GM12891 (cell line): Measurements from ENCODE around the gene LBX2.
"Not testable (repeated sequence)": the region's sequence is repeated elsewhere in the genome, so short reads cannot be mapped to it uniquely, and the experiment has no call there.

Experiments used
- DNase-seq: peaks from one replicate; pipeline ENCODE4 v3.0.0; 2011; ENCODE audit warnings: low spot score; ENCODE audit not compliant: insufficient read length
- FAIRE-seq: peaks from 2 replicates; lab custom pipeline; 2011; peaks lifted over from hg19 to GRCh38; lab: Jason Lieb, UNC
- PAX5 ChIP-seq: IDR thresholded peaks from 2 replicates; pipeline ENCODE4 v1.6.1; 2011; ENCODE audit warnings: low read length, moderate library complexity, mild to moderate bottlenecking; ENCODE audit not compliant: insufficient read depth, severe bottlenecking
- POLR2A ChIP-seq: IDR thresholded peaks from 2 replicates; pipeline ENCODE4 v1.6.1; 2011; ENCODE audit warnings: low read depth, low read length, control low read depth
- POLR2AphosphoS5 ChIP-seq: IDR thresholded peaks from 2 replicates; pipeline ENCODE4 v1.6.1; 2011; ENCODE audit warnings: low read depth, low read length, control low read depth
- POU2F2 ChIP-seq: IDR thresholded peaks from 2 replicates; pipeline ENCODE4 v1.6.1; 2011; ENCODE audit warnings: low read depth, mild to moderate bottlenecking, control low read depth, low read length, moderate library complexity
- SPI1 ChIP-seq: IDR thresholded peaks from 2 replicates; pipeline ENCODE4 v1.6.1; 2011; ENCODE audit warnings: low read depth, low read length, control low read depth
- TAF1 ChIP-seq: IDR thresholded peaks from 2 replicates; pipeline ENCODE4 v1.6.1; 2011; ENCODE audit warnings: low read depth, low read length, control low read depth

Gene LBX2

GRCh38 chr2:74497777-74498499 lies 1.5 kb downstream of the LBX2 start:
- FAIRE-seq (peak; percentile 38), DNase-seq (no peak)
- TF ChIP-seq POLR2AphosphoS5 = no peak

GRCh38 chr2:74496997-74497776 lies 2.2 kb downstream of the LBX2 start:
- FAIRE-seq = peak; percentile 13
- no peak for DNase-seq
- no peak for TF ChIP-seq POLR2AphosphoS5
- no peak for TF ChIP-seq SPI1
- no peak for TF ChIP-seq POLR2A
- TF ChIP-seq PAX5 = no peak
- no peak for TF ChIP-seq TAF1
- TF ChIP-seq POU2F2 = no peak

DNA sequence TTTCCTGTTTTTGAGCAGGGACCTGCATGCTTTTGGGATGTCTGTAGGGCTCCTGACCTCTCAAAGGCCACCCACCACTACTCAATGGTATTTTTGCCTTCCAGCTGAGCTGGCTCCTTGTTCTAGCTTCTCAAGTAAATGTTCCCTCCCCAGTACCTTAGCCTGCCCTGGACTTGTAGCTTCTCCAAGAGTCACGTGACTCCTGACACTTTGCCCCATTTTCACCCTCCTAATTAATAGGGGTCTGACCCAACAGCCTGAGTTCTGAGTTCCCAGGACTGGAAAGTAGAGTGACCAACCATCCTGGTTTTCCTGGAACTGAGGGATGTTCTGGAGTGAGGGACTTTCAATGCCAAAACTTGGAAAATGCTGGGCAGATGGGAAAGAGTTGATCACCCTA lies 4.0 kb downstream of the LBX2 start:
- TF ChIP-seq POLR2A (no peak), POLR2AphosphoS5 (no peak), SPI1 (no peak), TAF1 (no peak), POU2F2 (no peak), PAX5 (no peak)
- FAIRE-seq (no peak), DNase-seq (no peak)

- FAIRE-seq = no peak
- TF ChIP-seq TAF1 = no peak
- no peak for TF ChIP-seq POU2F2
- no peak for TF ChIP-seq PAX5
- TF ChIP-seq POLR2AphosphoS5 = no peak
- no peak for TF ChIP-seq POLR2A
- TF ChIP-seq SPI1 = no peak
- DNase-seq = no peak
Observed at GRCh38 chr2:74493546-74493945, 5.9 kb downstream of the LBX2 start.

DNA sequence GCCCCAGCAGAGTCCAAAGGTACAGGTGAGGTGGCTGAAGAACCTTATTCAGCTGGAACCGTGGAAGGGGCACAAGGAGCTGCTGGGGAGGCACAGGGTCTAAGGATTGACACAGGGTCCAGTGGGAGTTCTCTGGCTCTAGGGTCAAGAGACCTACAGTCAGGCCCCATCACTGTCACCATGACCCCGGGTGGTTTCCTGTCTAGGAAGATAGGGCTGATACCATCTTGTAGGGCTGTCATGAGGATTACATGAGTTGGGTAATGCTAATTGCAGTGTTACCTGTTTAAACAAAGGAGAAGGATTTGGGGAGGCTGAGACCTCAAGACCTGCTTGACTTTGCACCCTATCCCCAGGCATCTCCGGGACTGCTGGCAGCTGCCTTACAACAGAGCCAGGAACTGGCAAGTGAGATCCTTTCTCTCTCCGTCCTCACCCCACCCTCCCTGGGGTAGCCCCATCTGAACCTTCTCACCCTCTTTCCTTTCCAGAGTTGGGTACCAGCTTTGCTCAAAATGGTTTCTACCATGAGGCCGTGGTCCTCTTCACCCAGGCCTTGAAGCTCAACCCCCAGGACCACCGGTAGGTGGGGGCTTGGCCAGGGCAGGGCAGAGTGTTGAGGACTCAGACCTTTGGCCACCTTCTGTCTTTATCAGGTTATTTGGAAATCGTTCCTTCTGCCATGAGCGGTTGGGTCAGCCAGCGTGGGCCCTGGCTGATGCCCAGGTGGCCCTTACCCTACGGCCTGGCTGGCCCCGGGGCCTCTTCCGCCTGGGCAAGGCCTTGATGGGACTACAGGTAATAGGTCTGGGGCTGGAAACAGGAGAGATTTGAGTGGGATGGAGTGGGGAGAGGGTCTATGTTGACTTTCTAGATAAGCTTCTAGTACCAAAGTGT lies 7.5 kb downstream of the LBX2 start:
- no peak for DNase-seq
- FAIRE-seq = no peak
- TF ChIP-seq POU2F2 (no peak), TAF1 (no peak), SPI1 (no peak), POLR2AphosphoS5 (no peak), PAX5 (no peak), POLR2A (no peak)

GRCh38 chr2:74489906-74490305 lies 9.5 kb downstream of the LBX2 start:
- no peak for DNase-seq
- FAIRE-seq = no peak
- TF ChIP-seq POLR2AphosphoS5 (no peak), TAF1 (no peak), SPI1 (no peak), PAX5 (no peak), POLR2A (no peak), POU2F2 (no peak)

GRCh38 chr2:74488643-74489481 lies 10.5 kb downstream of the LBX2 start:
- FAIRE-seq (no peak), DNase-seq (no peak)
- no peak for TF ChIP-seq SPI1
- no peak for TF ChIP-seq POLR2A
- no peak for TF ChIP-seq POLR2AphosphoS5
- TF ChIP-seq POU2F2 = no peak
- TF ChIP-seq PAX5 = no peak
- TF ChIP-seq TAF1 = no peak

GRCh38 chr2:74486141-74486540 lies 13.3 kb downstream of the LBX2 start:
- DNase-seq (no peak), FAIRE-seq (no peak)
- TF ChIP-seq POLR2AphosphoS5 = no peak
- no peak for TF ChIP-seq TAF1
- no peak for TF ChIP-seq POU2F2
- no peak for TF ChIP-seq PAX5

DNA sequence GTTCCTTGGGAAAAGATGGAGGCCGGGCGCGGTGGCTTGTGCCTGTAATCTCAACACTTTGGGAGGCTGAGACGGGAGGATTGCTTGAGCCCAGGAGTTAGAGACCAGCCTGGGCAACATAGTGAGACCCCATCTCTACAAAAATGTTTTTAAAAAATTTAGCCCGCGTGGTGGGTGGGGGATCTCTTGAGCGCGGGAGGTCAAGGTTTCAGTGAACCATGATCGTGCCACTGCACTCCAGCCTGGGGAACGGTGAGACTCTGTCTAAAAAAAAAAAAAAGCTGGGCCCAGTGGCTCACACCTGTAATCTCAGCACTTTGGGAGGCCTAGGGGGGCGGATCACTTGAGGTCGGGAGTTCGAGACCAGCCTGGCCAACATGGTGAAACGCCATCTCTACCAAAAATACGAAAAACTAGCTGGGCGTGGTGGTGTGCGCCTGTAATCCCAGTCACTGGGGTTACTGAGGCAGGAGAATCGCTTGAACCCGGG lies 15.7 kb downstream of the LBX2 start:
- not testable (repeated sequence) for DNase-seq

More for the DNA sequence above, 15.7 kb downstream of the LBX2 start:
- FAIRE-seq = not testable (repeated sequence)
